Panc1 (cell line): ENCODE data around the gene MEI4. TPM values are rescaled to one million over a fixed set of nuclear protein-coding genes. Genes with fewer than 3 reads are reported as not detected.
"Not testable (repeated sequence)": the region's sequence is repeated elsewhere in the genome, so short reads cannot be mapped to it uniquely, and the experiment has no call there.

Source experiments
- ATAC-seq: fragments of 200-7000 bp; cut with Tn5 transposase; 2 replicates; pipeline ENCODE4 v1.9.1; 2020; ENCODE audit warnings: mild to moderate bottlenecking, moderate library complexity
- BruUV-seq: library from RNA; stranded (reverse); fragments of 400-500 nt; replicated peaks from 2 replicates; lab custom pipeline; 2021; lab: Mats Ljungman, UMichigan
- CTCF ChIA-PET: fragments of 300-600 bp; sonication (Branson Sonifier 250); formaldehyde crosslinking; loops from one replicate; lab custom pipeline; 2022; ENCODE audit warnings: antibody characterized with exemption; lab: Charles Lee
- POLR2A ChIA-PET: fragments of 300-600 bp; sonication (Branson Sonifier 250); formaldehyde crosslinking; loops from one replicate; lab custom pipeline; 2022; ENCODE audit warnings: antibody characterized with exemption; lab: Charles Lee
- DNase-seq: peaks from one replicate; pipeline ENCODE4 v3.0.0-alpha.2; 2010; ENCODE audit warnings: low read depth, low spot score
- H3K27ac ChIP-seq: 2 replicates; pipeline ENCODE4 v1.5.1; 2011; ENCODE audit warnings: mild to moderate bottlenecking, low read length, inconsistent platforms
- H3K27me3 ChIP-seq: fragments of 200-500 bp; sonication (Bioruptor generic); 2 replicates; pipeline ENCODE4 v1.6.0; 2014; ENCODE audit warnings: low read length, inconsistent platforms; ENCODE audit not compliant: control insufficient read depth, insufficient read depth
- H3K36me3 ChIP-seq: fragments of 200-500 bp; sonication (Bioruptor generic); 2 replicates; pipeline ENCODE4 v1.5.1; 2014; ENCODE audit warnings: inconsistent platforms, mild to moderate bottlenecking, low read length, moderate library complexity; ENCODE audit not compliant: control insufficient read depth, insufficient read depth
- H3K4me1 ChIP-seq: 2 replicates; pipeline ENCODE4 v1.5.1; 2011; ENCODE audit warnings: inconsistent platforms, mild to moderate bottlenecking, low read length, moderate library complexity; ENCODE audit not compliant: control insufficient read depth, insufficient read depth
- H3K4me3 ChIP-seq, 2 experiments: 2 replicates each; pipeline ENCODE4 v1.5.1; 2011 to 2012; ENCODE audit warnings: low read depth in 2 of 2, low read length in 2 of 2, mild to moderate bottlenecking in 2 of 2, inconsistent platforms in 1 of 2, moderate library complexity in 1 of 2
- H3K9me3 ChIP-seq: fragments of 200-500 bp; sonication (Bioruptor generic); 2 replicates; pipeline ENCODE4 v1.5.1; 2014; ENCODE audit warnings: low read depth, mild to moderate bottlenecking, inconsistent platforms, low read length, moderate library complexity; ENCODE audit not compliant: control insufficient read depth, insufficient read depth
- CTCF ChIP-seq: fragments of 450-650 bp; IDR thresholded peaks from 2 replicates; pipeline ENCODE4 v1.5.1; 2017; ENCODE audit warnings: mild to moderate bottlenecking
- POLR2AphosphoS5 ChIP-seq: IDR thresholded peaks from 2 replicates; pipeline ENCODE4 v1.6.1; 2012; ENCODE audit warnings: mild to moderate bottlenecking, low read depth, low read length, moderate library complexity
- REST ChIP-seq, 2 experiments: IDR thresholded peaks; 2 replicates each; pipeline ENCODE4 v1.6.1; 2011 to 2012; ENCODE audit warnings: low read depth in 2 of 2, control low read depth in 1 of 2, low read length in 1 of 2, mild to moderate bottlenecking in 1 of 2, moderate library complexity in 1 of 2; ENCODE audit not compliant: insufficient read depth in 1 of 2
- SIN3A ChIP-seq: IDR thresholded peaks from 2 replicates; pipeline ENCODE4 v1.6.1; 2012; ENCODE audit warnings: low read depth, mild to moderate bottlenecking, low read length, moderate library complexity, borderline replicate concordance; ENCODE audit not compliant: insufficient read depth
- TCF7L2 ChIP-seq: IDR thresholded peaks from 2 replicates; pipeline ENCODE4 v1.6.1; 2011; ENCODE audit warnings: mild to moderate bottlenecking, low read depth, low read length, inconsistent platforms
- in situ Hi-C: cut with HindIII; loops from 2 replicates; pipeline ENCODE4 v1.10.0; 2016; ENCODE audit warnings: low sequenced_read_pairs, low pct_unique_long_range_greater_than_20kb
- intact Hi-C: fragments of 100-400 bp; cut with micrococcal nuclease; formaldehyde crosslinking; loops from one replicate; pipeline ENCODE4 v1.10.0; 2022; ENCODE audit not compliant: unreplicated experiment
- total RNA-seq: library from RNA; stranded (reverse); gene quantifications from one replicate; pipeline ENCODE4 v1.2.1, GENCODE V29; 2021; ENCODE audit not compliant: unreplicated experiment

The MEI4 gene
- total RNA-seq, 1 experiment from 2014 or later = 0.05 TPM

- Histone ChIP-seq H3K27me3 (no peaks in the 10 kb centered on the region), H3K9me3 (no peaks in the 10 kb centered on the region), H3K4me1 (no peaks in the 10 kb centered on the region), H3K27ac (no peak overlapping the region), H3K36me3 (no peaks in the 10 kb centered on the region), H3K4me3 (no peak overlapping the region)
- no TSS peak for BruUV-seq
- ATAC-seq (no peak), DNase-seq (no peak)
- CTCF ChIA-PET = no interaction called here
- no peak for TF ChIP-seq CTCF
- TF ChIP-seq TCF7L2 = no peak
- TF ChIP-seq POLR2AphosphoS5 = no peak
- TF ChIP-seq REST (IDR thresholded peaks at IDR 0.05; ENCODE audit: insufficient read depth in 1 of 2, low read depth in 2 of 2, low read length in 1 of 2) = no peak
- TF ChIP-seq SIN3A = no peak
- intact Hi-C loops (no loop called here), in situ Hi-C loops (no loop called here)
- POLR2A ChIA-PET = no interaction called here
Measured at GRCh38 chr6:77715588-77715987, 62.7 kb downstream of the MEI4 start.

GRCh38 chr6:77716311-77716710 is 63.5 kb downstream of the MEI4 start:
- POLR2A ChIA-PET = no interaction called here
- Histone ChIP-seq H3K9me3 (no peaks in the 10 kb centered on the region), H3K4me1 (no peaks in the 10 kb centered on the region), H3K4me3 (no peak overlapping the region), H3K36me3 (no peaks in the 10 kb centered on the region), H3K27ac (no peak overlapping the region), H3K27me3 (no peaks in the 10 kb centered on the region)
- TF ChIP-seq CTCF = no peak
- no peak for TF ChIP-seq REST (IDR thresholded peaks at IDR 0.05; ENCODE audit: insufficient read depth in 1 of 2, low read depth in 2 of 2, low read length in 1 of 2)
- TF ChIP-seq POLR2AphosphoS5 = no peak
- no peak for TF ChIP-seq SIN3A
- TF ChIP-seq TCF7L2 = no peak
- intact Hi-C loops (no loop called here), in situ Hi-C loops (no loop called here)
- ATAC-seq (no peak), DNase-seq (no peak)
- BruUV-seq = no TSS peak
- CTCF ChIA-PET = no interaction called here

GRCh38 chr6:77736010-77736409 is 83.2 kb downstream of the MEI4 start:
- H3K4me1 ChIP-seq, H3K27ac ChIP-seq, intact Hi-C loops, POLR2A ChIA-PET, DNase-seq, BruUV-seq, H3K36me3 ChIP-seq, H3K9me3 ChIP-seq, H3K27me3 ChIP-seq, CTCF ChIA-PET, ATAC-seq, in situ Hi-C loops, H3K4me3 ChIP-seq: not testable (repeated sequence)
